Loucy (cell line): ENCODE data around the gene PLEKHG4B.

ENCODE experiments used
- H2AFZ ChIP-seq: fragments of 200-600 bp; sonication (generic); 2 replicates; pipeline ENCODE4 v1.6.0; 2016; ENCODE audit warnings: antibody characterized with exemption, mild to moderate bottlenecking, low read length, moderate library complexity
- H3F3A ChIP-seq: fragments of 200-600 bp; 2 replicates; pipeline ENCODE4 v1.6.0; 2016; ENCODE audit warnings: antibody characterized with exemption, low read depth, mild to moderate bottlenecking
- H3K27me3 ChIP-seq: fragments of 200-600 bp; sonication (generic); 2 replicates; pipeline ENCODE4 v1.6.1; 2014; ENCODE audit warnings: low read length, mild to moderate bottlenecking; ENCODE audit not compliant: insufficient read depth, poor library complexity, severe bottlenecking
- H3K36me3 ChIP-seq: fragments of 200-600 bp; sonication (generic); 2 replicates; pipeline ENCODE4 v1.6.1; 2016; ENCODE audit warnings: low read length; ENCODE audit not compliant: insufficient read depth
- H3K4me1 ChIP-seq: fragments of 200-600 bp; sonication (generic); 2 replicates; pipeline ENCODE4 v1.5.1; 2014; ENCODE audit warnings: low read length, mild to moderate bottlenecking; ENCODE audit not compliant: insufficient read depth, poor library complexity, severe bottlenecking
- H3K4me2 ChIP-seq: fragments of 200-600 bp; sonication (generic); 2 replicates; pipeline ENCODE4 v1.6.0; 2014; ENCODE audit warnings: antibody characterized with exemption, low read length, low read depth, mild to moderate bottlenecking; ENCODE audit not compliant: poor library complexity, severe bottlenecking
- H3K4me3 ChIP-seq: fragments of 200-600 bp; sonication (generic); 2 replicates; pipeline ENCODE4 v1.5.1; 2014; ENCODE audit warnings: low read length, mild to moderate bottlenecking, mixed read lengths; ENCODE audit not compliant: poor library complexity, severe bottlenecking
- H3K79me2 ChIP-seq: fragments of 200-600 bp; sonication (generic); 2 replicates; pipeline ENCODE4 v1.6.1; 2014; ENCODE audit warnings: low read length; ENCODE audit not compliant: insufficient read depth
- H3K9ac ChIP-seq: fragments of 200-600 bp; sonication (generic); 2 replicates; pipeline ENCODE4 v1.6.0; 2014; ENCODE audit warnings: mild to moderate bottlenecking, low read depth, low read length, moderate library complexity; ENCODE audit not compliant: poor library complexity, severe bottlenecking
- H3K9me2 ChIP-seq: fragments of 200-600 bp; sonication (generic); replicated peaks from 2 replicates; pipeline ENCODE4 v1.6.1; 2016; ENCODE audit warnings: low read depth, low read length, mixed read lengths
- H3K9me3 ChIP-seq: fragments of 200-600 bp; sonication (generic); 2 replicates; pipeline ENCODE4 v1.6.1; 2014; ENCODE audit warnings: mild to moderate bottlenecking, antibody characterized with exemption, low read length, low read depth; ENCODE audit not compliant: insufficient read depth
- H4K20me1 ChIP-seq: fragments of 200-600 bp; sonication (generic); 2 replicates; pipeline ENCODE4 v1.6.0; 2014; ENCODE audit warnings: antibody characterized with exemption, low read length, mild to moderate bottlenecking; ENCODE audit not compliant: insufficient read depth, poor library complexity, severe bottlenecking
- CTCF ChIP-seq: fragments of 200-600 bp; sonication (generic); conservative IDR thresholded peaks from 2 replicates; pipeline ENCODE4 v1.5.1; 2014; ENCODE audit warnings: mild to moderate bottlenecking, antibody characterized with exemption, low read length
- EZH2phosphoT487 ChIP-seq: fragments of 200-600 bp; IDR thresholded peaks from 2 replicates; pipeline ENCODE4 v1.6.1; 2018; ENCODE audit warnings: antibody characterized with exemption, mild to moderate bottlenecking, moderate library complexity, borderline replicate concordance

PLEKHG4B gene

GRCh38 chr5:107526-107925 is 15.6 kb downstream of the PLEKHG4B start:
- no peak overlapping the region for H3K9ac ChIP-seq
- H3K4me1 ChIP-seq: peaks cover 2% of the 10 kb centered on the region
- H4K20me1 ChIP-seq: no peaks in the 10 kb centered on the region
- H3K4me2 ChIP-seq: no peak overlapping the region
- no peaks in the 10 kb centered on the region for H3K79me2 ChIP-seq
- no peaks in the 10 kb centered on the region for H3K9me2 ChIP-seq
- H3F3A ChIP-seq: no peaks in the 10 kb centered on the region
- TF ChIP-seq EZH2phosphoT487 (no peak), CTCF (no peak)
- H3K4me3 ChIP-seq: no peak overlapping the region
- no peaks in the 10 kb centered on the region for H3K36me3 ChIP-seq
- H3K27me3 ChIP-seq: no peaks in the 10 kb centered on the region
- no peak overlapping the region for H2AFZ ChIP-seq
- H3K9me3 ChIP-seq: no peaks in the 10 kb centered on the region

- Histone ChIP-seq H3K9me2 (no peaks in the 10 kb centered on the region), H3K36me3 (no peaks in the 10 kb centered on the region), H3K27me3 (no peaks in the 10 kb centered on the region), H3K79me2 (no peaks in the 10 kb centered on the region), H4K20me1 (no peaks in the 10 kb centered on the region), H2AFZ (no peak overlapping the region), H3K9me3 (peaks cover 1% of the 10 kb centered on the region; the same call in 1 of the 2 replicates), H3K4me3 (no peak overlapping the region), H3K4me2 (no peak overlapping the region), H3K4me1 (no peaks in the 10 kb centered on the region), H3F3A (no peaks in the 10 kb centered on the region), H3K9ac (no peak overlapping the region)
- TF ChIP-seq EZH2phosphoT487 (no peak), CTCF (no peak)
These were observed 17.9 kb downstream of the PLEKHG4B start for GRCh38 chr5:109826-110225.

GRCh38 chr5:110270-110888 is 18.4 kb downstream of the PLEKHG4B start:
- Histone ChIP-seq H3K27me3 (no peaks in the 10 kb centered on the region), H3K4me3 (no peak overlapping the region), H3K9me3 (peaks cover 3% of the 10 kb centered on the region; the same call in 1 of the 2 replicates), H3K4me1 (no peaks in the 10 kb centered on the region), H2AFZ (no peak overlapping the region), H3K4me2 (no peak overlapping the region), H3K9me2 (no peaks in the 10 kb centered on the region), H3K36me3 (no peaks in the 10 kb centered on the region), H3K79me2 (no peaks in the 10 kb centered on the region), H4K20me1 (no peaks in the 10 kb centered on the region), H3F3A (no peaks in the 10 kb centered on the region), H3K9ac (no peak overlapping the region)
- TF ChIP-seq EZH2phosphoT487 (no peak), CTCF (no peak)
